Activated naive CD8-positive, alpha-beta T cell treated with anti-CD3 and anti-CD28 coated beads, Interleukin-2, amount 10 ng/mL, durations not matched to agents 7 days and 5 days (primary cell): ENCODE measurements around the gene TMEM94. TPM values are rescaled to one million over a fixed set of nuclear protein-coding genes. Genes with fewer than 3 reads are reported as not detected.

Experiments used
- ATAC-seq: fragments of 150-1000 bp; cut with Tn5 transposase; one replicate; pipeline ENCODE4 v1.10.0; 2021; ENCODE audit warnings: low read depth, moderate library complexity
- POLR2A ChIA-PET: fragments of 350-600 bp; sonication (Branson Sonifier 250); formaldehyde crosslinking; loops from one replicate; lab custom pipeline; 2021; ENCODE audit warnings: antibody characterized with exemption; lab: Charles Lee
- DNase-seq: peaks from one replicate; pipeline ENCODE4 v3.0.0; 2021
- H3K27ac Mint-ChIP-seq: one replicate; pipeline ENCODE4 v1.8.0; 2022; ENCODE audit warnings: mild to moderate bottlenecking, mixed read lengths
- H3K27me3 Mint-ChIP-seq: one replicate; pipeline ENCODE4 v1.8.0; 2022; ENCODE audit warnings: mild to moderate bottlenecking, moderate library complexity, mixed read lengths
- H3K36me3 Mint-ChIP-seq: one replicate; pipeline ENCODE4 v1.8.0; 2021; ENCODE audit warnings: mild to moderate bottlenecking, mixed read lengths
- H3K4me1 Mint-ChIP-seq: one replicate; pipeline ENCODE4 v1.8.0; 2021; ENCODE audit warnings: mixed read lengths
- H3K4me3 Mint-ChIP-seq: one replicate; pipeline ENCODE4 v1.8.0; 2022; ENCODE audit warnings: mild to moderate bottlenecking, moderate library complexity, mixed read lengths
- H3K9me3 Mint-ChIP-seq: one replicate; pipeline ENCODE4 v1.8.0; 2021; ENCODE audit warnings: mixed read lengths
- total RNA-seq, 2 experiments: library from RNA; stranded (reverse); gene quantifications; one replicate each; pipeline ENCODE4 v1.2.3, GENCODE V29; 2021

TMEM94 gene
- total RNA-seq, 2 experiments from 2014 or later = 112 to 115 TPM

DNA sequence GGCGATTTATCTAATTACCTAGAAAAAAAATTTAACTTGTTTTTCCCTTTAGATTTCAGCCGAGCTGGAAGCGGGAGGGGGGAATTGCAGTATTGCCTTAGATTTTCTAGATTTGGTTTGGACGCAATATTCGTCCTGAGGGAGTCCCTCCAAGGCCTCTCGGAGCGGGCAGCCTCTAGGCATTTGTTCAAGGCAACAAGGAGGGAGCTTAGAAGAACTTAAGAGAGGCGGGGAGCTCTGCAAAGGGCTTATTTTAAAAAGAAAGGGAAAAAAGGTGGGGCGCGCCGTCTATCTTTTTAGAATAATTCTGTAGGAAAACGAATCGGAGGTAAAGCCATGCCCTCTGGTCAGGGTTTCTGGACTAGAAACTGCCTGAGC is 407 bp upstream of the TMEM94 start:
- Mint-ChIP-seq H3K4me3 (peak overlapping the region; percentile 92), H3K27ac (peak overlapping the region; percentile 85), H3K36me3 (no peaks in the 10 kb centered on the region), H3K27me3 (no peaks in the 10 kb centered on the region), H3K4me1 (peaks cover 28% of the 10 kb centered on the region), H3K9me3 (no peaks in the 10 kb centered on the region)
- ATAC-seq (peak; percentile 30), DNase-seq (no peak)
- POLR2A ChIA-PET = interaction anchor here (0.5 to 2.5 kb wide), 28 partner anchors 9 to 538 kb away, joined by 3 to 27 read pairs (median 3); partner anchors contain the start of genes GGA3, LLGL2, MIF4GD and MRPS7

DNA sequence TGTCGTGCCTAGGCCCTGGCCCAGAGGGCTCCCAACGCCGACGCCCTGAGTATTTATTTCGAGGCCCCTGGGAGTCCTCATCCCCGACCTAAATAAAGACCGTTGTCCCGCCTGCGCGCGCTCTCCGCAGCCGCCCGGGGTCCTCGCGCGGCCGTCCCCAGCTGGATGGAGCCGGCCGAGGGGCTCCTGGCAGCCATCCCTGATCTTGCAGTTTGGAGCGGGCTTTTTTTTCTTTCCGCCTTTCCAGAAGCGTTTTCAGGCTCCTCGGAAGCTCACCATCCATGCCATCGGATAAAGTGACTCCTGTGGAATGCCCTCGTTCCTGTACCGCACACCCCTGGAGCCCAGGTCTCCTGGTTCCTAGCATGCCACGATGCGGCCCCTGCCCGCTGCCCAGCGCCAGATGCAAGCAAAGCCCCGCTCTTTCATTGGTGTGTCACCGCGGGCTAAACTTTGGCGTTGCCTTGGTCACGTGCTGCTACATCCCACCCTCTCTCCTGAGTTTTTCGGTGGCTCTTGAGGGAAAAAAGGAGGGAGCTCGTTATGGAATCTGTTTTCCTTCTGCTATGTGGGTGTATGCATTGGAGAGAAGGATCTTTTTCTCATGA is 716 bp downstream of the TMEM94 start:
- peak; percentile 45 for DNase-seq
- ATAC-seq = peak; percentile 4
- POLR2A ChIA-PET = interaction anchor here (0.8 to 2.5 kb wide), 8 partner anchors 11 to 195 kb away, joined by 3 to 27 read pairs (median 4); partner anchors contain the start of genes GGA3, MRPS7 and TSEN54
- Mint-ChIP-seq H3K4me1 (peaks cover 28% of the 10 kb centered on the region), H3K27ac (peak overlapping the region; percentile 85), H3K36me3 (no peaks in the 10 kb centered on the region), H3K27me3 (no peaks in the 10 kb centered on the region), H3K9me3 (no peaks in the 10 kb centered on the region), H3K4me3 (peak overlapping the region; percentile 92)

- Mint-ChIP-seq H3K27ac (no peak overlapping the region), H3K4me1 (peaks cover 23% of the 10 kb centered on the region), H3K36me3 (no peaks in the 10 kb centered on the region), H3K9me3 (no peaks in the 10 kb centered on the region), H3K4me3 (no peak overlapping the region), H3K27me3 (no peaks in the 10 kb centered on the region)
- POLR2A ChIA-PET = interaction anchor here (1.1 kb wide), 1 partner anchor 57 kb away, joined by 3 read pairs; the partner anchor contains the start of gene TSEN54
- no peak for ATAC-seq
- no peak for DNase-seq
Measured at GRCh38 chr17:75459246-75459589, 2.8 kb downstream of the TMEM94 start.

DNA sequence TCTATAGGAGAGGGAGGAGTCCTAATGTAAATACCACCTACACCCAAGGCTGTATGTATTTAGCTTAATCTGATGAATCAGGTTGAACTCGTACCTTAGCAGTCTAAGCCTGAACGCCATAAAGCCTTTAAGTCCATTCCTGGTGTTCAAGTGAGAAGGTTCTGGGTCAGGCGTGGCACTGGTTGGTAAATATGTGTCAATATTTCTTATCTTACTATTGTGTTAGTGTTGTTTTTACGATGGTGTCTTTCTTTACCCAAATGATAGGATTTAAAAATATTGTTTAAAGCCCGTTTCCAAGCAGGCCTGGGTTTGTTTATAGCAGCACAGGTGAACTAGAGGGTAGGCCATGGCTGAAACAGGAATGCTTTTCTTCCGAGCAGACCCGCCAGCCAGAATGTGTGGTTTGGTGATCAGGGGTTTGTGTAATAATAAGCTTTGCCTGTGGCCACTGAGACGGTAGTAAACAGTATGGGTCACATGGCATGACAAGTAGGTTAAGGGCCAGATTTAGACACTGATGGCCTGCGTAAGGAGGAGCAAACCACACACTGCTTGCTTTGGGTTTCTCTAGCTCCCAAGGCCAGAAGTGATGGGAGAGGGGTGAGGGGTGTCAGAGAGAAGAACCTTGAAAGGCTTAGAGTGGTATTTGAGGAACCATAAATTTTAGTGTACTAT is 3.3 kb downstream of the TMEM94 start:
- POLR2A ChIA-PET = interaction anchor here (1.1 kb wide), 1 partner anchor 57 kb away, joined by 3 read pairs; the partner anchor contains the start of gene TSEN54
- H3K4me3 Mint-ChIP-seq = no peak overlapping the region
- H3K27ac Mint-ChIP-seq = no peak overlapping the region

GRCh38 chr17:75460295-75460694 is 3.9 kb downstream of the TMEM94 start:
- DNase-seq (no peak), ATAC-seq (no peak)
- peaks cover 23% of the 10 kb centered on the region for H3K4me1 Mint-ChIP-seq
- H3K36me3 Mint-ChIP-seq = peaks cover 3% of the 10 kb centered on the region
- H3K4me3 Mint-ChIP-seq = no peak overlapping the region
- POLR2A ChIA-PET = interaction anchor here (0.7 kb wide), 1 partner anchor 329 kb away, joined by 3 read pairs; no protein-coding TSS in a partner anchor
- no peaks in the 10 kb centered on the region for H3K9me3 Mint-ChIP-seq
- H3K27ac Mint-ChIP-seq = no peak overlapping the region
- no peaks in the 10 kb centered on the region for H3K27me3 Mint-ChIP-seq

More for the DNA sequence above, 3.3 kb downstream of the TMEM94 start:
- no peak for ATAC-seq
- Mint-ChIP-seq H3K36me3 (no peaks in the 10 kb centered on the region), H3K27me3 (no peaks in the 10 kb centered on the region), H3K4me1 (peaks cover 21% of the 10 kb centered on the region), H3K9me3 (no peaks in the 10 kb centered on the region)
- DNase-seq = no peak

DNA sequence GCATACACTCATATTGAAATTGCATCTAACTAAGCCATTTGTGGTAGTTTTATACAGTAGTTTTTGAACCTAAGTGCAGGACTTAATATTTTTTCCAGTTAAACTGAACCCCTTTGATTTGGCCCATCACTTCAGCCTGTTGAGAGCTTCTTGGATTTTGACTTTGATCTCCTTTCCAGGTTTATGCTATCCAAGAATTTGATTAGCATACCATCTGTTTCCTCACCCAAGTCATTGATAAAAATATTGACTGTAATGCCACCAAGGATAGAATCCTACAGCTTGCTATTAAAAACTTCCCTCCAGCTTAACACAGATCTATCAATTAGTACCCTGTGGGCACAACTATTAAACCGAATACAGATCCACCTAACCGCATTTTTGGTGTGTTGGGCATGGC is 7.2 kb downstream of the TMEM94 start:
- Mint-ChIP-seq H3K4me3 (no peak overlapping the region), H3K27me3 (no peaks in the 10 kb centered on the region), H3K27ac (no peak overlapping the region), H3K9me3 (no peaks in the 10 kb centered on the region), H3K36me3 (peaks cover 5% of the 10 kb centered on the region), H3K4me1 (peaks cover 12% of the 10 kb centered on the region)
- ATAC-seq (no peak), DNase-seq (no peak)
- POLR2A ChIA-PET = interaction anchor here (1.1 kb wide), 1 partner anchor 9 kb away, joined by 5 read pairs; no protein-coding TSS in a partner anchor

GRCh38 chr17:75465039-75465438 is 8.6 kb downstream of the TMEM94 start:
- H3K9me3 Mint-ChIP-seq = no peaks in the 10 kb centered on the region
- POLR2A ChIA-PET = no interaction called here

DNA sequence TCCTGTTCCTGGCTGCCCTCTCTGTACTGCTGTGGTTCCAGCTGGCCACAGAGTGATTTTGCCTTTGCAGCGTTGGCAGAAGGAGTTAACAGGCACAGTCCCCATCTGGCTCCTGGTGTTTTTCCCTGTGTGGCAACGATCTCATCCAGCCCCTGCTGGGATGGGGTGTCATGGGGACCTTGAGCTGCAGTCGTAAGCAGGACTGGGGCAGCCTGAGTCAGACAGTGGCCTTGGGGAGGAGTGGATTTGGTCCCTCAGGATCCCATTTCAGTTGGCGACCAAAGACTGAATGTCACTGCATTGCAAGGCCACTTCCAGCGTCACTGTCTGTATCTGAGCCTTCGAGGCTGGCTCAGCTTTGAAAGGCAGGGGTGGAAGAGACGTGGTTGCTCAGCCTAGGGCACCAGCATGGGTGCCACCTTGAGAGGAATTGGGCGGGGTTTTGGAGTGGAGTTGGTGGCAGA is 11.9 kb downstream of the TMEM94 start:
- peaks cover 14% of the 10 kb centered on the region for H3K36me3 Mint-ChIP-seq

More at GRCh38 chr17:75465039-75465438, 8.6 kb downstream of the TMEM94 start:
- no peak for ATAC-seq
- H3K36me3 Mint-ChIP-seq = peaks cover 5% of the 10 kb centered on the region
- H3K4me3 Mint-ChIP-seq = no peak overlapping the region
- H3K27ac Mint-ChIP-seq = no peak overlapping the region
- no peak for DNase-seq
- peaks cover 7% of the 10 kb centered on the region for H3K4me1 Mint-ChIP-seq
- no peaks in the 10 kb centered on the region for H3K27me3 Mint-ChIP-seq

GRCh38 chr17:75468779-75469373 is 12.4 kb downstream of the TMEM94 start:
- DNase-seq (no peak), ATAC-seq (no peak)
- Mint-ChIP-seq H3K27ac (no peak overlapping the region), H3K4me1 (peaks cover 4% of the 10 kb centered on the region), H3K36me3 (peaks cover 14% of the 10 kb centered on the region), H3K27me3 (no peaks in the 10 kb centered on the region), H3K4me3 (no peak overlapping the region), H3K9me3 (no peaks in the 10 kb centered on the region)
- POLR2A ChIA-PET = interaction anchor here (0.7 to 1.0 kb wide), 2 partner anchors 13 to 112 kb away, joined by 3 read pairs; partner anchors contain the start of gene TMEM94

More for the DNA sequence above, 11.9 kb downstream of the TMEM94 start:
- Mint-ChIP-seq H3K4me1 (peaks cover 5% of the 10 kb centered on the region), H3K27ac (no peak overlapping the region), H3K27me3 (no peaks in the 10 kb centered on the region), H3K4me3 (no peak overlapping the region), H3K9me3 (no peaks in the 10 kb centered on the region)
- ATAC-seq (no peak), DNase-seq (no peak)
- POLR2A ChIA-PET = interaction anchor here (0.7 to 1.0 kb wide), 2 partner anchors 12 to 113 kb away, joined by 3 read pairs; partner anchors contain the start of gene TMEM94

DNA sequence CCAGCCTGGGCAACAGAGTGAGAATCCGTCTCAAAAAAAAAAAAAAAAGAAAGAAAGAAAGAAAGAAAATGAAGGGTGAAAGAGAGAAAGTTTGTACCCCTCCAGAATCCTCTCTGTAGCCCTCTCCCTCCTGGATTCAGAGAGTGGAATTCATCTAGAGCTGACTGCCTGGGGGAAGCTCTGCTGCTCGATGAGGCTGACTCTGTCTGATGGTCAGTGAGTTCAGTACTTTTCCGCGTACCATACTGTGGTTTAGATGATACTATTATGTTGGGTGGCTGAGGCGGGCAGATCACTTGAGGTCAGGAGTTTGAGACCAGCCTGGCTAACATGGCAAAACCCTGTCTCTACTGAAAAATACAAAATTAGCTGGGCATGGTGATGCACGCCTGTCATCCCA is 14.8 kb downstream of the TMEM94 start:
- H3K27ac Mint-ChIP-seq = no peak overlapping the region
- POLR2A ChIA-PET = no interaction called here

DNA sequence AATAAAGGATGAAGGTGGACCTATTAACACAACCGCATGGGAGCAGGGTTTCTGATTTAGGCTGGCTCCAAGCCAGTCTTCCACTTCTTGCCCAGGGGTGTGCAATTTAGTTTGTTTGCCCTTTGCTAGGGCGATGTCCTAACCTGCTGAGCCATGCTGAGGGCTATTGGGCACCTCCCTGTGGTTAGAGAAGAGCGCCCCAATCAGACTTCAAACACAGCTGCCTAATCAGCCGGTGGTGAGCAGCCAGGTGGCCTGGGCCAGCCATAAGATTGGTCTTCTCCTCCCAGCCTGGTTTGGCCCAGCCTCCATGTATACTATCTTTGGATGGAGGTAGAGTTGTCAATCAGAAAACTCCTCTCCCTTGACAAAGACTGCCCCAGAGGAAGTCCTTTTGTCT is 15.7 kb downstream of the TMEM94 start:
- POLR2A ChIA-PET = no interaction called here
- no peak overlapping the region for H3K4me3 Mint-ChIP-seq
- no peak for DNase-seq
- no peak overlapping the region for H3K27ac Mint-ChIP-seq
- H3K4me1 Mint-ChIP-seq = no peaks in the 10 kb centered on the region
- no peak for ATAC-seq
- no peaks in the 10 kb centered on the region for H3K27me3 Mint-ChIP-seq
- H3K36me3 Mint-ChIP-seq = peaks cover 12% of the 10 kb centered on the region
- H3K9me3 Mint-ChIP-seq = no peaks in the 10 kb centered on the region

More for the DNA sequence above, 14.8 kb downstream of the TMEM94 start:
- ATAC-seq (no peak), DNase-seq (no peak)
- Mint-ChIP-seq H3K27me3 (no peaks in the 10 kb centered on the region), H3K4me3 (no peak overlapping the region), H3K36me3 (peaks cover 11% of the 10 kb centered on the region), H3K9me3 (no peaks in the 10 kb centered on the region), H3K4me1 (no peaks in the 10 kb centered on the region)

DNA sequence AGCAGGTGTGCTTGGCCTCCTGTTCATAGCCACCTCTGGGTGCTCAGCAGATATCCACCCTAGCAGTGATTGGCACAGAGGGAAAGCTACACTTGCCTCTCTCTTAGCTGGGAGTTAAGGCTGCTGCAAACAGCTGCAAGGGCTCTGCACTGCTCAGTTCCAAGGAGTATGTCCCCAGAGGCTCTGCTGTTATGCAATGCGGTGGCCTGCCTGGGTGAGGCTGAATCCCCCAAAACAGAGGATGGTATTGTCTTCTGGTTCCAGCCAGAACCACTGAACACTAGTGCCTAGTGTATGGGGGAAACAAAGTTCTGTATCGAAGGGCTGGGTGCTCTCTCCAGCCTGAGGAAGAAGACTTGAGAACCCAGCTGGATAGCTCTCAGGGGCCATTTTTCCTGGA is 16.8 kb downstream of the TMEM94 start:
- H3K27ac Mint-ChIP-seq = no peak overlapping the region
- H3K36me3 Mint-ChIP-seq = peaks cover 10% of the 10 kb centered on the region
- ATAC-seq (no peak), DNase-seq (no peak)
- H3K4me3 Mint-ChIP-seq = no peak overlapping the region
- H3K27me3 Mint-ChIP-seq = no peaks in the 10 kb centered on the region
- H3K4me1 Mint-ChIP-seq = no peaks in the 10 kb centered on the region
- H3K9me3 Mint-ChIP-seq = no peaks in the 10 kb centered on the region
- POLR2A ChIA-PET = no interaction called here

- peaks cover 10% of the 10 kb centered on the region for H3K36me3 Mint-ChIP-seq
- ATAC-seq (no peak), DNase-seq (no peak)
- no peaks in the 10 kb centered on the region for H3K9me3 Mint-ChIP-seq
- H3K27me3 Mint-ChIP-seq = no peaks in the 10 kb centered on the region
- POLR2A ChIA-PET = interaction anchor here (1.6 kb wide), 1 partner anchor 19 kb away, joined by 4 read pairs; the partner anchor contains the start of gene TMEM94
- H3K4me3 Mint-ChIP-seq = no peak overlapping the region
- H3K27ac Mint-ChIP-seq = no peak overlapping the region
- no peaks in the 10 kb centered on the region for H3K4me1 Mint-ChIP-seq
Measured at GRCh38 chr17:75474736-75475135, 18.3 kb downstream of the TMEM94 start.
